GM18499 (cell line): ENCODE results near the gene MACROD2.

Experiments used
- ATAC-seq: cut with Tn5 transposase; IDR thresholded peaks from one replicate; pipeline ENCODE4 v1.9.1; 2021; ENCODE audit warnings: moderate number of reproducible peaks; ENCODE audit not compliant: insufficient read depth, unreplicated experiment

MACROD2 gene

DNA sequence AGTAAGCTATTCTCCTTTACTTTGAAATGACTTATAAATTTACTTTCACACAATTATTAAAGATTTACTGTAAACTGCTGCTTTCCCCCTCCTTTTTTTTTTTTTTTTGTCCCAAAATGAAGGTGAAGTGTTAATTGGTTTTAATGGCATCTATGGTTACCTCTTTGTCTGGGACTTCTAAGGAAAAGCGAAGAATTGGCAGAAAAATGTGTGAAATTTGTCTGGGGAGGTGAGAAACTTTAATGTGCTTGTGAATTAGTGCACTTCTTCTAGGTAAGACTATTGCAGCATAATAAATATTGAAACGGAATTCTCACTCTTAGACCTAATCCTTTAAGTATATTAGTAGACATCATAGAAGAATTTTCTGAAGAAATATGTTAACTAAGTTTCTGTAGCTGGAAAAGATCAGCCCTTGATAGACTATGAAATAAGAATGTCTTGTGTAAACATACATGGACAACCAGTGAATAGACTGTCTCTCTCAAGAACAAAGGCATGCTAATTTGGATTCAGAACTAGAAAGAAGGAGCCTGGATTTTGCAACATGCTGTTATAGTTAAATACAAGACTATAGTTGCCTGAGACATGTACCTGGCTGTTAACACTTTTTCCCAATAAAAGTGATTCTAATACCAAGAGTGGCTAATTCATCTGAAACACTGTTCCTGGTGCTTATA is 318.2 kb downstream of the MACROD2 start:
- no peak for ATAC-seq

DNA sequence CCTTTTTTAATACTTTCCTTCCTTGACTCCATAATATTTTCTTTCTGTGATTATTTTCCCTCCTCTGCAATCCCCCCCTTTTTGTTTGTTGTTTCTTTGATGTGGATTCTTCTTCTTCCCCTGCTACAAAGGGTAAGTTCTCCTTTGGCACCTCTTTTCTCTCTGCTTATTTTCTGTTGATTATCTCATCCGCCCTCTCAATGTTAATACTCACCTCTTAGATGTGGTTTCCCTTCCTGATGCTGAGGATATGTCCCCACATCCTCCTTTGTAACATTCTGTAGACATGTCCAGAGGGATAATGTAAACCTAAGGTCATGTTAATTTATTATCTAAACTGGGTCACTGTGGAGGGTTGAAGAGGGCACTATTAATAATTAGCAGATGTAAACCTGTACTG is 324.4 kb downstream of the MACROD2 start:
- ATAC-seq = no peak

DNA sequence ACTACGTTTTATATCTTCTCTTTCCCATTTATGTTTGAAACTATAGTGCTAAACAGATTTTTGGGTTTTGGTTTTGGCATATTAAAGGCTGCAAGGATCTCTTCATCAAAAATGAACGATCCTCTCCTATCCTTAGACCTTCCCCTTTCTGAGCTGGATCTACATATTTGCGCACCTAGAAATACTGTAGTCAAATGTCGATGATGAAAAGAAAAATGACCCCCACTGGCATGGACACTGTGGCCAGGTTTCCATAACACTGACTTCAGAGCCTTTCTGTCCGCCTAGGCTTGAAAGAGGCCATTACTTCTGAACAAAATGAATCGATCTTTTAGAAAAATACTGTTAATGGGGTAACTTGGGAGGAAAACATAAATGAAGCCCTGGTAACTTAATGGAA is 336.3 kb downstream of the MACROD2 start:
- ATAC-seq = no peak

DNA sequence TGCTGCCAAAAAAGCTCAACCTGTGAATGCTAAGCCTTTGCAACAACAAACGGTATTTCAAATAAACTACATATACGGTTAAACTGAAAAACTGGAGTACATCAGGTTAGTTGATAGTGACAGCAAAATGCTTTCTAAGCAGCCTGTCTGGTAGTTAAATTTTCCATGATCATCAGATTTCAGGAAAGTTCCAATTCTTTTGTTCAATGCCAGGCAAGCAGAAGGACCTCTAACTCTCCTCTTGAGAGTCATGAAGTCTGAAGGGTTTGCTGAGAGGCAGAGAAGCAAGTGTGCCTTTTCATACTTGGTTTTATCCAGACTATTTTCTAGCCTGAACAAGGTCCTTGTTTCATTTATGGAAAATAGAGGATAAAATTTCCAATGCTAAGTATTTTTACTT is 337.6 kb downstream of the MACROD2 start:
- no peak for ATAC-seq

DNA sequence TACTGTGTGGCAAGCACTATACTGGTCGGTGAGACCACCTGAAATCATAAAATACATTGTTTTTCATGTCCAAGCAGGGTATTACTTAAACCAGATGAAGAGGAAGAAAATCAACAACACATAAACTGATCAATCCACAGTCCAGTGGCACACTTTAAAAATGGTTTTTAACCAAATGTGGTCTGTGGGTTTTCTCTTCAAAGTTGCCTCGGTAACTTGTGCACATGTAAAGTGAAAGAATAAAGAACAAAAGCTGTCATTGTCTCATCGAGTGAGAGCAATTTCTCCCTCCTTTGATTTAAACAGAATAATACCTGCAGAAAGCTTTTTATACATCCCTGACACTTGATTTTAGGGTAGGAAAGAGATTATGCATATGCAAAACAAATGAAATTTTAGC is 338.4 kb downstream of the MACROD2 start:
- no peak for ATAC-seq

DNA sequence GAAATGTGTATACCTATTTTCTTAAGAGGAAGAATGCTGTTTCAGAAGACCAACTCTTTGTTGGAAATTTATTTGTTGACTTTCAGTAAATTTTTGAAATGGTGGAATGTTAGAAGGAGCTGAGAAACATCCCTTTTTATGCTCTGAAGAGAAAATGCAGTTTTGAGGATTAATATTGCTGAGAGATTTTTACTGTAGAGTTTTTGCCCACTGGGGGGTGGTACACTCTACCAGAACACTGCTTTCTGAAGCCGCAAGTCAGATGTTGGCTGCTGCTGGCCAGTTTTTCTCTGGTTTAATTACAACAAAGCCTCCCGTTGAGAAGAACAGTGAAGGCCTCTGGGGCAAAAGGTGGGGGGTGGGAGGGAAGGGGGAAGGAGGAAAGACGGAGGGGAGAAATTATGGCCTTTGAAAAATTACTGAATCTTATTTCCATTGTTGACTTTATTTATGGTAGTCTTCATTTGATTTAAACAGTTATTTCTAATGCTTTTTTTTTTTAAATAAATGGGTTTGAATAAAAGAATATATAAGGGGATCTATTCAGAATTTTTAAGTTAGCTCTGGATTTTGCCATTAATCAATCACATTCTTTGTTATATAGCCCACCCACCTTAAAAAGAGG is 339.1 kb downstream of the MACROD2 start:
- no peak for ATAC-seq

DNA sequence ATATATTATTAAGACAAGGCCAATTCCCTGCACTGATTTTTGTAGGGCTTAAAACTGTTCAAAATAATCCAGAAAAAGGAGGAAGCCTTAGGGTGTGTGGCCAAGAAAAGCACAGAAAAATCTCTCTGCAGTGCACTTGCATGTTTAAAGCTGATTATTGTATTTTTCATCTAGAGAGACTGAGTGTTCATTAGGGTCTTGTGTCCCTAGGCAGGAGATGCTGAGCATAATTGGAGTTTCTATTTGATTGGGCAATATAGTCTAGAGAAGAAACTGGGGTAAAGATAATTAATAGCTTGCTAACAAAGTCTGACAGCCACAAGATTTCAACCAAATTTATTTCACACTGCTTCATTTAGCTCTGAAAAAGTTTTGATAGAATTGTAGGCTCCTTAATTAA is 339.7 kb downstream of the MACROD2 start:
- no peak for ATAC-seq

DNA sequence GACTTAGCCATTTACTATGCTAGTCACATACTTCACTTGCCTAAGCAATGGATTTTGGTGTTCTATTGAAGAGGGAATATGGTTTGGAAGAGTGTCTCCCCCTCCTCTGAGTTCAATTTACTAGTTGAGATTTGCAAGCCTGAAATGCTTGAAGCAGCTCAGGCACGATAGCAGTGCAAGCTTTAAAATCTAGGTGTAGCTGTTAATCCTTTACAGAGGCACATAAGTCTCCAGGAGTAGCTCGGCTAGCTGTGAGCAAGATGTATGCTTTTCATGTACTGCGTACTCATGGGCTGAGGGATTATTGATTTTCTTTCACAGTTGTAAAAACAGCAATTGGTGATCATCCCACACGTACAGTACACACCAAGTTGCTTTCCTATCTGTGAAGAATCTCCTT is 341.4 kb downstream of the MACROD2 start:
- ATAC-seq = no peak

DNA sequence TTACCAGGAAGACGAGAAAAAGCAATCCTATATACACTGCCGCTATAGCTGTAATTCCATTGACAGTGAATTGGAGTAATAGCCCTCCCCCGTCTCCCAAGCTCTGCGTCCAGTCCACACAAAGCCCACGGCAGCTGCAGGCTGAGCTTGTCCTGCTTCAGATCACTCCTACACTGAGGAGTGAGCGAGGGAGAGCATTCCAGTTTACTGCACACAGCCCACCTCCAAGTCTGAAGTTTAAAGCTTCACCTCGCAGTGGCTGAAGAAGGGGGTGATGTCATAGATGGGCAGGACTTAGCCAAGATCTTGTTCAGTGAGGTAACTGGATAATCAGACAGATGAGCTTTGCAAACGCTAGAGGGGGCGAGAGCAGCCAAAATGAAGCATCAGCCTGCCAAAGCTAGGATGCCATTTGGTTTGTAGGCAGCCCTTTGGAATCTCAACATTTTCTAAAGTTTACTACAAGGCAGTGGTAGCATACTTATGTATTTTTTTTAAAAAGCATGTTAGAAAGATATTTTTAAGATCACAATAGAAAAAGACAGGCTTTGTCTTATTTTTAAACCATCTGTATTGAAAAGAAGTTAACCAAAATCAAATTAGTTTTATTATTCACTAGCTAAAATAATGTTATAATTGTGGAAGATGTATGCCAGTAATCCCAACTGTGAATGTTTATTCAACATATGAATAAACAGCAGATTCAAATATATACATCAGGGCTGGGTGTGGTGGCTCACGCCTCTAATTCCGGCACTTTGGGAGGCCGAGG is 342.3 kb downstream of the MACROD2 start, which contains the start of gene FLRT3:
FLRT3 (minus strand) TSS at position 213 of the 772 bp plus-strand sequence. CDS start 10,106 bp downstream, outside the sequence.
- ATAC-seq = peak; percentile 85

DNA sequence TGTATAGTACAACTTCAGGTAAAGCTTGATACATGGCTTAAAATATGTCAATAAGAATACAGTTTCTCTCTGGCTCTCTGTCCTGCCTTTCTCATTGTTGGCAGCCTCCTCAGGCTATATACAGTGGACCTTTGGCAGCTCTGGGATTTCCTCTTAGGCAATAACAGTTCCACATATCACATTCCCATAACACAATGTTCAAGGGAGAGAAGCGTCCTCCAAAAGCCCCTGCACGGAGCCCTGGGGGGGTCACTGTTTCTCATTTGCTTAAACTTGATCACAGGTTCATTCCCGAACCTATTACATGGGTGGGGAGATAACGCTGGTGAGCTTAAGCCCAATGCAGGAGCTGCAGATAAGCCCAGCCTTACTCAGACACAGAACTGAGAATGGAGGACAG is 346.5 kb downstream of the MACROD2 start:
- no peak for ATAC-seq

DNA sequence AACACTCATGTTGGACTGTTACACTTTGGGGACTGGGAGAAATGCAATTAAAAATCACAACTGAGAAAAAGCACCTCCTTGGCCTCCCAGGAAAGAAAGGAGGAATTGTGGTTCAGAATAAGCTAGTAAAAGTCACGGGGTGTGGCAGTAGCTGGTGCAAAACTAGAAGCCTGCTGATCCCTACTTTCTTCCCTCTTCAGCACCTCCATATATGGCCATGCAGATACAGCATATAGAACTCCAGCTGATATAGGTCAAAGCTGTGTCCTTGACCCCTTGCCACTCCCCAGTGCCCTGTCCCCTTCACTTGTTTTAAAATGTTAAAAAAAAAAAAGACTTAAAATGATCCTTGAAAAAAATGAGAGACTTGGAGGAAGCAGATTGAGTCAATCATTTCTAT is 347.6 kb downstream of the MACROD2 start:
- ATAC-seq = no peak

DNA sequence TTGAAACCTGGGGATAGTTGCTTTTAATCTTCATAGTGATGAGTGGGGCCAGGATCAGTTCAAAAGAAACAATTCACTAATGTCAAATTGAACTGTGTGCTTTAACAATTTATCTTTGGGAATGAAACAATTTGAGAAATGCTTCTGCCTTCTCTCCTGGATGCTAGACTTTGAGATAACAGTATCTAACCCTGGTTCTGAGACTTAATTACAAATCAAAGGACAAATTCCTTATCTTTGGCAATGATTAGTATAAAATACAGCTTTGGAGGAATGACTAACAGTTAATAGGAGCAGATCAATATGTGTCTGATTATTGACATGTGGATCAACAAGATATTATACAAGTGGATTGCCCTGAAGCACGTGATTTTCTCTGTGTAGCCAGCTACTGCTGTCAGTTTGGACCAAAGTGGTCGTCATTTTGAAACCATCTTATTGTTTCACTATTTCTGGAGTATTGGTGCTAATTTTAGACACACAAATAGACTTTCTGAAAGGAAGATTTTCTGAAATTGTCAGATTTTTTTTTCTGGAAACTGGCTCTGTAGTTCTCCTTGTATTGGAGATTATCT is 348.3 kb downstream of the MACROD2 start:
- ATAC-seq = no peak

DNA sequence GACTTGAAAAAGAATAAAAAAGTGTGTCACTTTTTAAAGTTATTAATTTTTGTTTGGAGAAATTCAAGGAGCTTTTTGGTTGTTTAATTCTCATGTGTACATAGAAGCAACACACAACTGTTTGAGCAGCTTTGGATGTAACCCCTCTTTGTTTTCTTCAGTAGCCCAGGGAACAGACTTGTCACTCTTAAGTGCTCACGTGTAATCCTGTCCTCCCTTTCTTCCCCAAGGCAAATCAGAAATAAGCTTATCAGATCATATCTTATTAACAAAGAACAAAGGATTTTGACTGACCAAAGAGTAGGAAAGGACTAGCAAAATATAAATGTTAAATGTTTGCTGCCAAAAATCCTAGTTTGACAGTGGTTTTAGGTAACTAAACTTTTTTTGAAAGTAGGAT is 349.4 kb downstream of the MACROD2 start:
- ATAC-seq = no peak

DNA sequence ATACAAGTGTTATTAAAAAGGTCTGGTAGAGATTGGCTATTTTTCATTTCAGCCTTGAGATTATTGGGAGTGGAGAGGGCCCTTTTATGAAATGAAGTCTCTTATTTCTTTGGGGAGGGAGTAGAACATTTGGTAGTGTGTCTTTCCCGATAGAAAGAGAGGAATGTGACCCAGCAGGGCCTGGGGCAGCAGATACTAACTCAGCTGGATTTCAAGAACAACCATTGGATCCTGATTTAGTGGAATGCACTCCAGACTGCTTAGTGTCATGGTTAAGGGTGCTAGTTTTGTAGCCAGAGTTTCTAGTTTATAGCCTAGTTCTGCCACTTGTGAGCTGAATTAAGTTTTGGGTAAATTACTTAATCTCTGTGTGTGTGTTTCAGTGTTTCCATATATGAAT is 360.5 kb downstream of the MACROD2 start:
- no peak for ATAC-seq

DNA sequence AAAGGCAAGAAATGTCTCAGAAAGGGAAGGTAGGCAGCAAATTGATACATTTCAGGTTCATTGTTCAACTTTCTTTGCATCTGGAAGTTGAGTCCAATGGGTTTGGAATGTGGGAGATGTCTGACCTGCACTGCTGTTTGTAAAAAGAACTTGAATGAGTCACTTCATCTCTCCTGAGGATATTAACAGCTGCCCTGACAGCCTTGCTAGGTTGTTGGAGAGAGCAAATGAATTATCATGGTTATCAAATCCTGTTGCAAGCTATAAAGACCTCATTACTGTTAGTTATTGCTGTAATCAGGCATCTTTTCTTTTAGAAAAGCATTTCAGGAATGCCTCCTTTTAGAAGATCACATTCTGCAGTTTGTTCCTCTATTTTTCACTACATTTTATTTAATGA is 365.1 kb downstream of the MACROD2 start:
- no peak for ATAC-seq

DNA sequence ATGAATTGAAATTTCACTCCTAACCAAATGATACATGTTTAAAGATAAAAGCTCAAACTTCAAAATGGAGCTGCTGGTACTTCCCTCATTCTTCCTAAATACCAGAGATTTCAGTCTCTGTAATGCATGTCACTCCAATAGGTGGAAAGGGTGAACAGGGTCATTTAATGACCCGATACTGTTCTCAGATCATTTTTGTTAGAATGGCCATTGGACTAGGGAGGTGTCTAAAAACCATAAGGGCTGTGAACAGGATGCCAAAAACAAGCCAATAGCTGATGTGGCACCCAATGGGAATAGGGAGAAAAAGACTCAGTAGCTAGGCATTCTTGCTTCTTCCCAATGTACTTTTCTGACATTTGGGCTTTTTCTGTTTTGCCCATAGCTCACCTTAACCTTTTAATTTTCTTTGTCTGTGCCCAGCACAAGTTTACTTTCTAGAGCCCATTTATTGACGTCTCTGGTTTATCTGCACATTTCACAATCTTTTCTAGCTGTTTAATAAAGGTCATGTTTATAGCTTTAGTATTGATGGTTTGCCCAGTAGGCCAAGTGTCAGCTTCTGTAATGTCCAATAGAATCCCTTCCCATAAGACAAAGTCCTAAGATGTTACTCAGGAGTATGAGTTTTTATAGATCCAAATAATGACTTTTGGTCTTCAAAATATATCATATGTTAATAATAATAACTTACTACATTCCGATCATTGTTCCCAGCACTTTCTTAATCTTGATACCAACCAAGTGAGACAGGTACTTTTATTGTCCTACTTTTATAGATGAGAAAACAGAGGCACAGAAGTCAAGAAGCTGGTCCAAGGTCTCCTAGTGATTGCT is 366.4 kb downstream of the MACROD2 start:
- no peak for ATAC-seq

DNA sequence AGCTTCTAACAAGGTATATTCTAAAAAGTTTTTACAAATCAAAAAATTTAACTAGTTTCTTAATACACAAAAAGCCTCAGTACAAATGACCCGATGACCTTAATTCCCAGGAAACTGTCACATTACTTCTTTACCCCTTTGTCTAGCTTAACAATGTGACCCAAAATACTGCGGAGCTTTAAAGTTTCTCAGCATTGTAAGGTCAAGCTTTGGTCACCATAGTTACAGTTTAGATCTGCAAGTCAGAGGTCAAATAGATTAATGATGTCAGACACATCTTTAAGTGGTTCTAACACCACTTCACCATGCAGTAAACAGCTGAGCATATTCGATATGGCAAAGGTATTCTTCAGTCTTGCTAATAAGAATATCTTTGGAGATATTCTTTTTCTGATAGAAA is 378.9 kb downstream of the MACROD2 start:
- ATAC-seq = no peak

DNA sequence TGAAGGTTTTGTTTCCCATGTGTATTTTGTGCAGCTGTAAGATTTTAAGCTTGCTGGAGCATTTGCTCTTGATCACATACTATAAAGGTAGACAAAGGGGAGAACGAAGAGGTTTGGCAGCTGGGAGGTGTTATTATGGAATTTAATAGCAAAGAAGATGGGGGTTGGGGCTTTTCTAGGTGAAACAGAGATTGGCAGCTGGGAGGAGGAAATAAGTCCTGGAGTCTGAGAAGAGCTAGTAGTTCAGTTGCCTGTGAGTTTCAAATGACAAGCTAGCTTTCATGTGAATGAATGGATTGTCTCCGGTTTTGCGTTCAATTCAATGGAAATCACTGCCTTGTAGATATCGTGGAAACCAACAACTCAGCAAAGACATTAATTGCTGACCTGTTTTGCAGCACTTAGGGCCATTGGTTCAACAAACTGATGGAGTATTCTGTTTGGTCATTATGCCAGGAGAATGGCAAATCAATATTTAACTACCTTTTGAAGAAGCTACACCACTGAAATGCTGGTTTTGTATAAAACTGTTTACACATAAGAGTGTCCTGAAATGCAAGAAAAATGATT is 380.2 kb downstream of the MACROD2 start:
- no peak for ATAC-seq

DNA sequence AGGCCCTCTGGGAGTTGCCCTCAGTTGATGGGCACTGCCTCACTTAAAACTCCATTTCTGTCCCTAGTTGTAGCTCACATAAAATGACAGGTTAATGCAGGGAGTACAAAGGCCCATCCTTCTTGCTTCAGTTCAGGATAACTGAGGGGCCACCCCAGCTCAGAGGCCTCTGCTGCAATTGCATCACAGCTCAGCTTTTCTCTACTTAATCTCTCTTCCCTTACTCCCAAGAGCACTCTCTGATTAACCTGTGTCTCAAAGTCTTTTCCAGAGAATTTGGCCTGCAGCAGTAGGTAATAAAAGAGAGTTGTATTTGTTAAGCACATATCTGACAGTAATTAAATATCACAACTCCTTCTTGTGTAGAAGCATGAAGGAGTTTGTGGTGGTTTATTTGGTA is 383.0 kb downstream of the MACROD2 start:
- ATAC-seq = no peak

DNA sequence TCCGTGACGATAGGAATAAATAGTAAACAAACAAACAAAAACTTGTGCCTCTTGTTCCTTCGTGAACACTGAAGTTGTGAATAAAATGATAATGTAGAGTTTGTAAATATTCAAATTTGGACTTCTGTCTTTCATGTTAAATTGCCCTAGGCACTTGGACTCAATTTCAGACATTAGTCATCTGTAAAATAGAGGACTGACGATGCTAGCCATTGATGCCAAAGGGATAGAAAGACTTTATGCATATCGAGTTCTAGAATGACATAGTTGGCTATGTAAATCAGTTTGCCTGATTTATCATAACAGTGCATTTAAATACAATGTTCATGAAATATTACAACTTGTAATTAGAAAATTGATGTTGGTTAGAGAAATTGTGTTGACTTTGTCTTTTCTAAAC is 388.0 kb downstream of the MACROD2 start:
- no peak for ATAC-seq
